HG03066 (cell line): ENCODE measurements around the gene HSF5.
A peak's percentile ranks its signal among the peaks of the same experiment; 100 is the strongest.

Experiments used
- ATAC-seq: cut with Tn5 transposase; IDR thresholded peaks from one replicate; pipeline ENCODE4 v1.9.1; 2021; ENCODE audit warnings: low read depth; ENCODE audit not compliant: unreplicated experiment

HSF5 gene

GRCh38 chr17:58487589-58488427 lies at the start of gene HSF5:
Gene HSF5, minus strand, starts transcription at chr17:58488408. Its CDS starts 134 bp downstream, at chr17:58488274.
- ATAC-seq, result no peak

- no peak for ATAC-seq
These were observed 49.1 kb upstream of the HSF5 start for GRCh38 chr17:58537266-58537665.

- no peak for ATAC-seq
These were observed 48.3 kb upstream of the HSF5 start for GRCh38 chr17:58536542-58536941.

GRCh38 chr17:58535431-58535830 lies 47.2 kb upstream of the HSF5 start:
- ATAC-seq, result no peak

GRCh38 chr17:58534901-58535421 lies 46.8 kb upstream of the HSF5 start:
- ATAC-seq, result no peak

GRCh38 chr17:58534331-58534730 lies 46.1 kb upstream of the HSF5 start:
- no peak for ATAC-seq

GRCh38 chr17:58533616-58534188 lies 45.5 kb upstream of the HSF5 start:
- no peak for ATAC-seq

GRCh38 chr17:58532555-58532951 lies 44.3 kb upstream of the HSF5 start:
- no peak for ATAC-seq

- peak; percentile 60 for ATAC-seq
These were observed 43.7 kb upstream of the HSF5 start for GRCh38 chr17:58531661-58532554.

GRCh38 chr17:58531122-58531521 lies 42.9 kb upstream of the HSF5 start:
- no peak for ATAC-seq

- no peak for ATAC-seq
These were observed 42.4 kb upstream of the HSF5 start for GRCh38 chr17:58530655-58531054.

GRCh38 chr17:58529275-58529674 lies 41.1 kb upstream of the HSF5 start:
- no peak for ATAC-seq

- no peak for ATAC-seq
These were observed 40.2 kb upstream of the HSF5 start for GRCh38 chr17:58528443-58528842.

- ATAC-seq, result no peak
These were observed 39.7 kb upstream of the HSF5 start for GRCh38 chr17:58527949-58528348.

- ATAC-seq, result no peak
These were observed 39.1 kb upstream of the HSF5 start for GRCh38 chr17:58527306-58527705.

- ATAC-seq, result no peak
These were observed 37.0 kb upstream of the HSF5 start for GRCh38 chr17:58525239-58525638.

- no peak for ATAC-seq
These were observed 33.5 kb upstream of the HSF5 start for GRCh38 chr17:58521680-58522079.

- ATAC-seq, result no peak
These were observed 32.7 kb upstream of the HSF5 start for GRCh38 chr17:58520843-58521430.

- ATAC-seq, result peak; percentile 80
These were observed 29.9 kb upstream of the HSF5 start for GRCh38 chr17:58517928-58518609.

- no peak for ATAC-seq
These were observed 29.2 kb upstream of the HSF5 start for GRCh38 chr17:58517378-58517927.
